HEK293 (cell line): ENCODE data around the gene NAA16.

Source experiments
- CTCF ChIA-PET: fragments of 350-600 bp; formaldehyde crosslinking; extraction: SDS; loops from one replicate; lab custom pipeline; 2021; ENCODE audit warnings: antibody characterized with exemption; lab: Yijun Ruan, JAX
- POLR2A ChIA-PET: fragments of 300-600 bp; formaldehyde crosslinking; extraction: SDS; loops from one replicate; lab custom pipeline; 2020; ENCODE audit warnings: antibody characterized with exemption, inconsistent platforms; lab: Yijun Ruan, JAX
- H3K27ac ChIP-seq: fragments of 200-500 bp; sonication (Bioruptor generic); 2 replicates; pipeline ENCODE4 v1.5.1; 2014; ENCODE audit warnings: low read depth, low read length, control low read depth, inconsistent platforms; ENCODE audit errors: extremely low read depth
- H3K36me3 ChIP-seq, 2 experiments: fragments of 200-500 bp in 1 of 2; sonication (Bioruptor generic) in 1 of 2; 1 replicate in 1 of 2; 2 replicates in 1 of 2; pipeline ENCODE4 v1.5.1; 2014 to 2017; ENCODE audit warnings: inconsistent platforms in 2 of 2, low read length in 2 of 2; ENCODE audit not compliant: control insufficient read depth in 2 of 2, insufficient read depth in 1 of 2
- H3K4me1 ChIP-seq: fragments of 200-500 bp; sonication (Bioruptor generic); 2 replicates; pipeline ENCODE4 v1.5.1; 2014; ENCODE audit warnings: mild to moderate bottlenecking, low read length, inconsistent platforms; ENCODE audit not compliant: control insufficient read depth, insufficient read depth
- H3K4me3 ChIP-seq: 2 replicates; pipeline ENCODE4 v1.5.1; 2011; ENCODE audit warnings: low read depth, mild to moderate bottlenecking, control low read depth, low read length, moderate library complexity
- H3K9me3 ChIP-seq: fragments of 200-500 bp; sonication (Bioruptor generic); 2 replicates; pipeline ENCODE4 v1.5.1; 2014; ENCODE audit warnings: low read depth, low read length, inconsistent platforms; ENCODE audit not compliant: control insufficient read depth, insufficient read depth
- BCL11B ChIP-seq: fragments of 450-650 bp; formaldehyde crosslinking; IDR thresholded peaks from 2 replicates; pipeline ENCODE4 v1.5.1; 2016; ENCODE audit warnings: low read depth, missing biosample characterization, missing genetic modification characterization
- MYNN ChIP-seq: fragments of 450-650 bp; formaldehyde crosslinking; IDR thresholded peaks from 2 replicates; pipeline ENCODE4 v1.5.1; 2016; ENCODE audit warnings: missing biosample characterization, missing genetic modification characterization, borderline replicate concordance
- ZBTB11 ChIP-seq: fragments of 450-650 bp; formaldehyde crosslinking; conservative IDR thresholded peaks from 2 replicates; pipeline ENCODE4 v1.5.1; 2016; ENCODE audit warnings: low read depth, missing biosample characterization, missing genetic modification characterization
- ZBTB8A ChIP-seq: fragments of 450-650 bp; formaldehyde crosslinking; IDR thresholded peaks from 2 replicates; pipeline ENCODE4 v1.5.1; 2016; ENCODE audit warnings: missing biosample characterization, missing genetic modification characterization
- ZEB2 ChIP-seq: fragments of 450-650 bp; formaldehyde crosslinking; IDR thresholded peaks from 2 replicates; pipeline ENCODE4 v1.5.1; 2016; ENCODE audit warnings: missing biosample characterization, missing genetic modification characterization
- ZNF155 ChIP-seq: fragments of 450-650 bp; formaldehyde crosslinking; IDR thresholded peaks from 2 replicates; pipeline ENCODE4 v1.5.1; 2016; ENCODE audit warnings: missing biosample characterization, missing genetic modification characterization
- ZNF184 ChIP-seq: fragments of 450-650 bp; IDR thresholded peaks from 2 replicates; pipeline ENCODE4 v1.5.1; 2018; ENCODE audit warnings: missing biosample characterization, mild to moderate bottlenecking, missing genetic modification characterization
- ZNF24 ChIP-seq: fragments of 450-650 bp; formaldehyde crosslinking; IDR thresholded peaks from 2 replicates; pipeline ENCODE4 v1.5.1; 2016; ENCODE audit warnings: missing biosample characterization, missing genetic modification characterization
- ZNF311 ChIP-seq: fragments of 450-650 bp; formaldehyde crosslinking; IDR thresholded peaks from 2 replicates; pipeline ENCODE4 v1.5.1; 2017; ENCODE audit warnings: missing biosample characterization, missing genetic modification characterization, borderline replicate concordance
- ZNF362 ChIP-seq: fragments of 450-650 bp; formaldehyde crosslinking; IDR thresholded peaks from 2 replicates; pipeline ENCODE4 v1.5.1; 2016; ENCODE audit warnings: missing biosample characterization, missing genetic modification characterization
- ZNF37A ChIP-seq: fragments of 450-650 bp; IDR thresholded peaks from 2 replicates; pipeline ENCODE4 v1.5.1; 2018; ENCODE audit warnings: missing biosample characterization, missing genetic modification characterization
- ZNF510 ChIP-seq: fragments of 450-650 bp; formaldehyde crosslinking; IDR thresholded peaks from 2 replicates; pipeline ENCODE4 v1.5.1; 2018; ENCODE audit warnings: mild to moderate bottlenecking, missing genetic modification characterization, missing biosample characterization; ENCODE audit not compliant: insufficient replicate concordance
- ZNF518A ChIP-seq: fragments of 450-650 bp; formaldehyde crosslinking; conservative IDR thresholded peaks from 2 replicates; pipeline ENCODE4 v1.5.1; 2016; ENCODE audit warnings: low read depth, missing biosample characterization, missing genetic modification characterization
- ZNF529 ChIP-seq: fragments of 450-650 bp; formaldehyde crosslinking; IDR thresholded peaks from 2 replicates; pipeline ENCODE4 v1.5.1; 2017; ENCODE audit warnings: missing genetic modification characterization, missing biosample characterization; ENCODE audit not compliant: insufficient replicate concordance
- ZNF610 ChIP-seq: fragments of 450-650 bp; formaldehyde crosslinking; IDR thresholded peaks from 2 replicates; pipeline ENCODE4 v1.5.1; 2016; ENCODE audit warnings: missing biosample characterization, missing genetic modification characterization, borderline replicate concordance
- ZNF626 ChIP-seq: fragments of 450-650 bp; sonication (Bioruptor Pico); formaldehyde crosslinking; IDR thresholded peaks from 2 replicates; pipeline ENCODE4 v1.5.1; 2018; ENCODE audit warnings: missing biosample characterization, missing genetic modification characterization, inconsistent platforms
- ZNF629 ChIP-seq: fragments of 450-650 bp; formaldehyde crosslinking; IDR thresholded peaks from 2 replicates; pipeline ENCODE4 v1.5.1; 2017; ENCODE audit warnings: missing biosample characterization, missing genetic modification characterization
- ZNF747 ChIP-seq: fragments of 450-650 bp; formaldehyde crosslinking; IDR thresholded peaks from 2 replicates; pipeline ENCODE4 v1.5.1; 2016; ENCODE audit warnings: missing biosample characterization, missing genetic modification characterization
- ZNF830 ChIP-seq: fragments of 450-650 bp; IDR thresholded peaks from 2 replicates; pipeline ENCODE4 v1.5.0; 2018; ENCODE audit warnings: missing biosample characterization, missing genetic modification characterization, low read depth, mild to moderate bottlenecking, moderate library complexity
- ZNF843 ChIP-seq: fragments of 450-650 bp; formaldehyde crosslinking; IDR thresholded peaks from 2 replicates; pipeline ENCODE4 v1.5.1; 2016; ENCODE audit warnings: missing biosample characterization, missing genetic modification characterization
- TF ChIP-seq, protein P1 (sequence below): fragments of 450-650 bp; formaldehyde crosslinking; IDR thresholded peaks from 2 replicates; pipeline ENCODE4 v1.5.1; 2016; ENCODE audit warnings: missing biosample characterization, missing genetic modification characterization

Gene NAA16

GRCh38 chr13:41267106-41267505, 44.0 kb upstream of the NAA16 start (continued):
- TF ChIP-seq ZNF155 (tag by site-specific recombination), result no peak
- no peak for TF ChIP-seq ZNF830
- TF ChIP-seq, protein P1, sequence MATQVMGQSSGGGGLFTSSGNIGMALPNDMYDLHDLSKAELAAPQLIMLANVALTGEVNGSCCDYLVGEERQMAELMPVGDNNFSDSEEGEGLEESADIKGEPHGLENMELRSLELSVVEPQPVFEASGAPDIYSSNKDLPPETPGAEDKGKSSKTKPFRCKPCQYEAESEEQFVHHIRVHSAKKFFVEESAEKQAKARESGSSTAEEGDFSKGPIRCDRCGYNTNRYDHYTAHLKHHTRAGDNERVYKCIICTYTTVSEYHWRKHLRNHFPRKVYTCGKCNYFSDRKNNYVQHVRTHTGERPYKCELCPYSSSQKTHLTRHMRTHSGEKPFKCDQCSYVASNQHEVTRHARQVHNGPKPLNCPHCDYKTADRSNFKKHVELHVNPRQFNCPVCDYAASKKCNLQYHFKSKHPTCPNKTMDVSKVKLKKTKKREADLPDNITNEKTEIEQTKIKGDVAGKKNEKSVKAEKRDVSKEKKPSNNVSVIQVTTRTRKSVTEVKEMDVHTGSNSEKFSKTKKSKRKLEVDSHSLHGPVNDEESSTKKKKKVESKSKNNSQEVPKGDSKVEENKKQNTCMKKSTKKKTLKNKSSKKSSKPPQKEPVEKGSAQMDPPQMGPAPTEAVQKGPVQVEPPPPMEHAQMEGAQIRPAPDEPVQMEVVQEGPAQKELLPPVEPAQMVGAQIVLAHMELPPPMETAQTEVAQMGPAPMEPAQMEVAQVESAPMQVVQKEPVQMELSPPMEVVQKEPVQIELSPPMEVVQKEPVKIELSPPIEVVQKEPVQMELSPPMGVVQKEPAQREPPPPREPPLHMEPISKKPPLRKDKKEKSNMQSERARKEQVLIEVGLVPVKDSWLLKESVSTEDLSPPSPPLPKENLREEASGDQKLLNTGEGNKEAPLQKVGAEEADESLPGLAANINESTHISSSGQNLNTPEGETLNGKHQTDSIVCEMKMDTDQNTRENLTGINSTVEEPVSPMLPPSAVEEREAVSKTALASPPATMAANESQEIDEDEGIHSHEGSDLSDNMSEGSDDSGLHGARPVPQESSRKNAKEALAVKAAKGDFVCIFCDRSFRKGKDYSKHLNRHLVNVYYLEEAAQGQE (tag by site-specific recombination), result no peak
- no peak for TF ChIP-seq ZNF24 (tag by site-specific recombination)
- no peak for TF ChIP-seq ZNF529 (tag by site-specific recombination)
- no peak for TF ChIP-seq BCL11B (tag by site-specific recombination)
- TF ChIP-seq MYNN (tag by site-specific recombination), result no peak
- no peak for TF ChIP-seq ZBTB11 (tag by site-specific recombination)
- no peak for TF ChIP-seq ZEB2 (tag by site-specific recombination)
- TF ChIP-seq ZNF747 (tag by site-specific recombination), result no peak

DNA sequence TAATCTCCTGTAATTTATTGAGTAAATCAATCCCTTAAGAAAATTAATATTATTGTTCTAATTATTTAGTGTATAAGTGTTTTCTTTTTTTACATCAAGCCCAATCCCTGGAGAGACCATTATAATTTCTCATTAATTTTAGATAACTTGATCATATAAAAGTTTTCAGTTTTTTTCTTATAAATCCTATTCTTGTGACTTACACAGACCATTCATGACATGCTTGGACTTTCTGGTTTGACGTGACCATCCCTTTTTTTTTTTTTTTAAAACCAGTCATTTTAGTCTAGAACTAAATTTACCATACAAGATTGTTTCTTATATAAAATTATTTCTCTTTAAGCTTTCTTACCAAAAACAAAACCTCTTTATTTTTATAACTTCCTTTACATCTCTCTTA, 42.3 kb upstream of the NAA16 start:
- Histone ChIP-seq H3K9me3 (no peaks in the 10 kb centered on the region), H3K27ac (no peak overlapping the region), H3K4me1 (no peaks in the 10 kb centered on the region), H3K4me3 (no peak overlapping the region), H3K36me3 (no peaks in the 10 kb centered on the region)
- ChIA-PET POLR2A (interaction anchor here (0.6 kb wide), 1 partner anchor 42 kb away, joined by 3 read pairs; no protein-coding TSS in a partner anchor), CTCF (interaction anchor here (0.6 to 0.9 kb wide), 2 partner anchors 9 to 384 kb away, joined by 3 to 4 read pairs; no protein-coding TSS in a partner anchor)
- 0 out of 2 replicates have a peak, but pooled peaks have one; percentile 23 for TF ChIP-seq ZNF629
- 0 out of 2 replicates have a peak, but pooled peaks have one; percentile 8 for TF ChIP-seq ZBTB8A (tag by site-specific recombination)
- peak; percentile 59 for TF ChIP-seq ZNF510 (tag by site-specific recombination)
- peak; percentile 62 for TF ChIP-seq ZNF518A (tag by site-specific recombination)
- no peak for TF ChIP-seq ZNF843 (tag by site-specific recombination)
- peak; percentile 89 for TF ChIP-seq ZNF362
- TF ChIP-seq ZNF37A (tag by site-specific recombination), result peak; percentile 13; the same call in 1 of the 2 replicates
- TF ChIP-seq ZNF184, result 0 out of 2 replicates have a peak, but pooled peaks have one; percentile 72
- TF ChIP-seq ZNF311 (tag by site-specific recombination), result no peak
- TF ChIP-seq ZNF626 (tag by site-specific recombination), result no peak
- 0 out of 2 replicates have a peak, but pooled peaks have one; percentile 46 for TF ChIP-seq ZNF610
